Activated T-cell treated with anti-CD3 and anti-CD28 coated beads, Interleukin-2, amount 50 U/mL, for 1 hour (primary cell): ENCODE data around the gene GSG1.

Source experiments
- DNase-seq: peaks from one replicate; pipeline ENCODE4 v3.0.0-alpha.2; 2020

The GSG1 gene

DNA sequence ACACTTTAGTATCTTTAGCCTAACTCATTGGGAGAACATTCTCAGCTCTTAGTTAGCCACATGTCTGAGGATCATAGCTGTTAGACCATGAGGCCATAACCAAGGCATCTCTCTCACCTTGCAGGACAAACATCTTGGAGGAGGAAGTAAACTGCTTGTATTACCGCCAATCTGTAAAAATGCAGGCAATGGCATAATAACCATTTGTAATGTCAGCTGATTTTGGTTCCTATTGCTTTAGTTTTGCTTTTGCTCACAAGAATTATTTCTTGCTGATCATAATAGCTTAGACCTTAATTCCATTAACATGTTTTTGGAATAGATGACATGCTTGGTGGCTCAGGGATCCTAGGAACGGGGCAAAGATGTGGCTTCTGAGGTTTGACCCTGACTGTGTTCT, 16.4 kb upstream of the GSG1 start:
- no peak for DNase-seq

GRCh38 chr12:13117029-13117428, 13.6 kb upstream of the GSG1 start:
- no peak for DNase-seq

- no peak for DNase-seq
Observed at GRCh38 chr12:13116259-13116658, 12.8 kb upstream of the GSG1 start.

DNA sequence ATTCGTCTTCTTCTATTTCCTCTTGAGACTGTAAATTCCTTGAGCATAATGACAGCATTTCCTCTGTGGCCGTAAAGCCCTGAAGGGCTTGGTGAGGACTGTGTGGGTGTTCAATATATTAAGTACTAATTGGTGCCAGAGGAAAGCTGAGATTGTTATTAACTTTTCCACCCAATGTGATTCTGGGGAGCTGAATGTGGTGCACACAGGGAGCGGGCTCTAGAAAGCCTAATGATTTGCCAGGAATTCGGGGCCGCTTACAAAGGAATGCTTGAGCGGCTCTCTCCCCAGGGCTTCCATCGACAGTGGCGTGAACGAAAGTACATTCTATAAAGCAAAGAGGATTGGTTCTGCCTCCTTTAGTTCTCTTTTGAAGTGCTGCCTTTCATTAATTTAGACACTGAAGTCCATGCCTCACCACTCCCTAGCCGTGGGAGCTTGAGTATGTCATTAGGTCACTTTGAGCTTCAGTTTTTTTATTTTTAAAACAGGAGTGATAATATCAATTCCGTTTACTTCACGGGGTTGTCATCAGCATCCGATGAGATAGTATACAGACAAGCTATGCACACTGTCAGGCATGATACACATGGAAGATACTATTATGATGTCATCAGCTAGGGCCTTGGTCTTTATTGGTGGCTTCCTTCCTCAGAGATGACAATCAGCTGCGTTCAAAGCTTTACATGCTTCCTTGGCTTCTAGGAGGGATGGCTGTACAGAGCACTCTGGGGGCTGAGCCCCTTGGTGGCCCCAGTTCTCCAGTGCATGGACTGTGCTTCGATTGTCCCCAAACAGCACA, 11.0 kb upstream of the GSG1 start:
- DNase-seq: no peak

DNA sequence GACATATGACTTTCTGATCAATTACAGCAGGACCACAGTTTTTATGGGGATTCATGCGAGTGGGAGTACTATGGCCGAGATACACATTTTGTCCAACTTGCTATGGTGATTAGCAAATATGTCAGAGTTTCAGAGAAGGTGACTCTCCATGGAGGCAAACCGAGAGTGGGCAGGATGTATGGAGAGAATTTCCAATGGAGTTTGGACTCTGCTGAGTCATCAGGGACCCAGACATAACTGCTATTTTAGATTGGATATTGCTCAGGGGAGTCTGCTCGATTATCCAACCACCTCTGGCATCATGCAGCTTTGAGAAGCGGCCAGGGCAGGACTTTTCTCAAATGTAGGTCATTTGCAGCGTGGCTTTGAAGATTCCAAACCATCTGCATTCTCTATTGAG, 9.5 kb upstream of the GSG1 start:
- no peak for DNase-seq

GRCh38 chr12:13106666-13107065, 3.2 kb upstream of the GSG1 start:
- no peak for DNase-seq

DNA sequence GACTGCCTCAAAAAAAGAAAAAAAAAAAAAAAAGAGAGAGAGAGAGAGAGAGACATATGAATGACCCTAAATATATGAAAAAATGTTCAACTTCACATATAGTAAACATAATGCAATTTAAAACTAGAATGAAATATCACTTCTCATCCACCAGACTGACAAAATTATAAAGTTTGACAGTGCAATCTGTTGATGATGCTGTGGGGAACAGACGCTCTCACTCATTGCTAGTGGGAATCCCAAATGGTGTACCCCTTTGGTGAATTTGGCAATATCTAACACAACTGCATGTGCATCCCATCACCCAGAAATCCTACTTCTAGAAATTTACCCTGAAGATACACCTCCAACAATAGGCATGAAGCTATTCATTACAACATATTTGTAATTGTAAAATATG, 2.3 kb upstream of the GSG1 start:
- no peak for DNase-seq

GRCh38 chr12:13104409-13104808, 942 bp upstream of the GSG1 start:
- DNase-seq: no peak

- no peak for DNase-seq
Observed at GRCh38 chr12:13102461-13103195, 839 bp downstream of the GSG1 start.

DNA sequence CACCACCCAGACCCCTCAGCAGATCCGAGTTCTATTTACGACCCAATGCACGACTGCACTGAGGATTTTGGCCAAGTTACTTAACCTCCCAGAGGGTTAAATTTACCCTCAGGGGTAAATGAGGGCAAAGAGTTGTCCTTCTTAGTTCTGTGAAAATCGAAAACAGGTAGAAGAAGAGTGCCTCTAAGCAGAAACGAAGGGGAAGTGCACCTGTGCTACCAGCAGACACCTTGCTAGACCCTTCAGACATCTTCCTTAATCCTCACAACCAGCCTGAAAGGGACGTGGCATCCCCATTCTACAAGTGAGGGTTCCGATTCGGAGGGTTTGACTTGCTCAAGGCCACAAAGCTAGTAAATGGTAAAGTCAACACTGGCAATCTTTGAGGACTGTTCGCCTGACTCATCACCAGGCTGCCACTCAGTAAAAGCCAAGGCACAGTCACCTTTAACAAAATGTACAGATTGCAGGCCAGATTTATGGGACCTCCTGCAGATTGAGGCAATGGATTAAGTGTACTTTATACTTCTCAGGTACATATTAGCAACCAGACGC, 1.6 kb downstream of the GSG1 start:
- peak; percentile 54 for DNase-seq

DNA sequence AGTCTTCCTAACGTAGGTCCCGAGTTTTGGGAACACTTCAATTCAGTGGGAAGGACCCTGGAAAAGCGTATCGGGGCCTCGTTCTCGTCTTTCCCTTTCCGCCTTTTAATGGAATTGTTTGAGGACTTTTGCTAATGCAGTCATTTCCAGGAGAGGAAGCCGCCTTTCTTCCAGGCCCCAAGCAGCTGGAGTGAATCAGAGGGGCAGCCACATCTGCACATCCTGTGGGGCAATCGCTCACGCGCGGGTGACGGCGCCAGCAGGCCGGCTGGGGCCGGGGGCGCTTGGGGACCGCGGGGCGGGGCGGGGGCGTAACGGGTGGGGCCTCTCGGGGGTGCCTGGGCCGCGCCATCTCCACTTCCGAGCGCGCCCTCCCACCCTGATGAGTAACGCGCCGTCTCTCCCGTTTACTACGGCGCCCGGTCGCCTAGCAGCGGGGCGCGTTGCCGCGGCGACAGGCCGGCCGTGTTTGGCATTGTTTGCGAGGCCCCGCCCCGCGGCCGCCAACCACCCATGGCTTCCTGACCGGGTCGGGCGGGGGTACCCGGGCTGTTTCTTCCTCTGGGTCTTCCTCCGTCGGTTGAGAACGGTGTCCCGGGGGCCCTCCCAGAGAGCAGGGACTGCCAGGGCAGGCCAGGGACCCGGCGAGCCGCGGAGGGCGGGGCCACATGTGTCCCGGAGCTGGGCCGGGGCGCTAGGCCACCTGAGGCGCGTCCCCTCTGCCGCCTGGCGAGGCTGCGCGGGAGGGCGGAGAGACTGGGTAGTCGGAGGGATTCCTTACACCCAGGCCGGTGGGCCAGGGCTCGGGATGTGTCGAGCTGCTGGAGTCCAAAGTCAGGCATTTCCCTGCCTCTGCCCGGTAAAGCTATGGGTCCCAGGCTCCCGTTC, 2.3 kb downstream of the GSG1 start:
- DNase-seq: peak; percentile 95

- DNase-seq: no peak
Observed at GRCh38 chr12:13100605-13100881, 2.9 kb downstream of the GSG1 start.

- DNase-seq: no peak
Observed at GRCh38 chr12:13099844-13100604, 3.4 kb downstream of the GSG1 start.

GRCh38 chr12:13099066-13099843, 4.2 kb downstream of the GSG1 start:
- no peak for DNase-seq

DNA sequence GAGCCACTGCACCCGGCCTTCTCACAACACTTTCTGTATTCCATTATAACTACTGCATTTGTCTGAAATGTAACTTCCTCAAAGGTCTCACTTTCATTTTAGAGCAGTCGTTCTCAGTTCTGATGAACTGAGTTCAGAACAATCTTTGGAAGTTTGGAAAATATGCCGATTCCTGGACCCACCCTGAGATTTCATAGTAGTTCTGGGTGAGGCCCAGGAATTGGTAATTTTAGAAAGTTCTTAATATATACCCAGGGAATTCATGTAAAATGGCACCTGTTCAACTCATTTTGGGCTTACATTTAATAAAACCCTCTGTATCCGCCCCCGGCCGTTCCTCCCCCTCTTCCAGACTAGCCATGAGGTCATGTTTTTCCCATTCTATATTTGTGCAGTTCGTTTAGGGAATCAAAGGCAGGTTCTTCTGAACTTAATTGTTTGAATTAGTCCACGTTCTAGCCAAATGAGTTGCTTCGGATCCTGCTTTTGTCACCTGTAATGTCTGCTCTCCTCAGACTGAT, 5.9 kb downstream of the GSG1 start:
- no peak for DNase-seq

DNA sequence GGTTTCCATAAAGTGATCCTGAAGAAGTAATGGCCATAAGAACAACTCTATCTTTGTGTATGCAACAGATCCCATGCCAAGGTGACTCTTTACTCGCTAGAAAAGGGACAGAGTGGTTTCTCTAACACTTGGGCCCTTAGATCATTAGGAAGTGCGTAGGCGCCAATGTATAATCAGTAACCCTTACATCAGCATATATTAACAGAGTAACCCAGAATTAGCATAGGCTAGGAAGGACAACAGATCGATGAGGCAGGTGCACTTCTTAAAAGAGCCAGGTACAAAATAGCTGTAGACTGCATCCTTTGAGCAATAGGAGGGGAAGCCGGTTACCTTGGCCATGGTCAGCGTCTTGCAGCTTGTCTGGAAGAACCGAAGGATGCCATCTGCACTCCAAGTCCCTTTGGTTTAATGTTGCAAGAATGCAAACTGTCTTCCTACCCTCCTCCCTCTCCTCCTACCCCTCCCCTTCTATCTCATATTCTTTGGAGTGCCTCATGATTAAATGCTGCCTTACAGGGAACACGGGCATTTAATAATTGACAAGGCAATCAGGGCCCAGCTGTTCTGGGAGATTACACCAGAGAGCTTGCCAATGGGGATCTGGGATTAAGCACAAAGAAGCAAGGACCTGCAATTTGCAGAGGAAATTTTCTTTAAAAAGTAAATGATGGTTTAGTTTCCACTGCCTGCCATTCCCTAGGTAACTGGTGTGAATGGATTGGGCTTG, 8.0 kb downstream of the GSG1 start:
- no peak for DNase-seq

DNA sequence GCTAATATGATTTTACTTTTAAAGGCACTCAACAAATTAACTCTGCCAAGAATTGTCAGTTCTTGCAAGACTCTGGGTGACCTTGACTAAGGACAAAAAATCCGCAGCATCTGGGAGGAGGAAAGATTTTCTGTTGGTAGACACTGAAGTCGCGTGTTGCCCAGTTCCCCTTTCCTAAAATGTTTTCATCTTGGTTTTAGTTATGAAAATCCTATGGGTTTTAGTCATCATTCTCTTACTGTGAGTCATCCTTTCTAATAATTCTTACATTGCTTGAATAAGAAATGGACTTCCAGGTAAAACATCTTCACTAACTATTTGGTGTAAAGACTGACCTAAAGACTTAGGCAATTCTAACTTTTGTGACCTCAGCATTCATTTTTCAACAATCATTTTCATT, 9.1 kb downstream of the GSG1 start:
- DNase-seq: no peak

DNA sequence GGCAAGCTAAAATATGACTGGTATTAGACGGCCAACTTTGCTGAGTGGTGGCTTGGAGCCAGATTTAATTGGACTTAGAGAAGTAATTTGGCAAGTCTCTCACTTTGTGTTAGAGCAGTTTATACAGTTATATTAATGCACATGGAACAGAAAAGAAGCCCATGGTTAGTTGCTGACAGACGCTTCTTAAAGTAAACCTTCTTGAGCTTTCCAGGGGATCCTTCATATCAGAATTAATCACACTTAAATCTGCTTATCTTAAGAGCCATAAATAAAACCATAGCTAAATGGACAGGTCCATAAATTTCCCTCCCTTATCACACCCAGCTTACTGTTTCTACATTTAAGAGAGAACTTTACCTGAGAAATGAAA, 9.6 kb downstream of the GSG1 start:
- DNase-seq: no peak

DNA sequence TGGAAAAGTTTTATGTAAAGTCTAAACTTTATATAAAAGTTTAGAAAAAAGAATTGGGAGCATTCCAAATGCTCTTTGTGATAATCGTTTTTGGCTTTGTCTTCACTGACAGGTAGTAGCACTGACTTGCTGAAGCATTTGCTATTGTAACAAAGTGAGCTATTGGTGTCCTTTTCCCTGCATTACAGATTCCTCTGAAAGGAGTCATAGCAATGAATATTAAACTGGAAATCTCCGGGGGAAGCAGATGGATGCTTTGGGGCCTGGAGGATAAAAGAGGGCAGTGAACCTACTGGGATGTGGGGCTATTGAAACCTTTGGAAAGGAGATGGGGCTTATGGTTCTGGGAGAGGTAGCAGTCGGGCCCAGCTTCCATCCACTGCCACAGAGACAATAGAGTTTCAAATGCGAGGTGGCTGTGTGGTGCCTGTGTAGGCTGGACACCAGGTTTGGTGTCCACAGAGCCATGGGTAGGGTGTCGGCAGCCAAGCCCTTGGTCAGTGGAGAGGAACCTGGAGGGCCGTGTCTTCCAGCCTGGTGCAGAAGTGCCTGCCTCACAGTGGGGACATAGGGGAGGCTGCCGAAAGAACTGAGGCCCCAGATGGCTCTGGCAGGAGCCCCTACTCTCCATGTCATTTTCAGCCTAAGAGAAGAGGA, 10.1 kb downstream of the GSG1 start:
- DNase-seq: no peak

GRCh38 chr12:13091832-13092231, 11.6 kb downstream of the GSG1 start:
- DNase-seq: no peak
